H1 (cell line): ENCODE results near the gene RAB3C. TPM values are rescaled to one million over a fixed set of nuclear protein-coding genes. Genes with fewer than 3 reads are reported as not detected.

Source experiments
- CTCF ChIA-PET: fragments of 300-600 bp; sonication (Branson Sonifier 250); formaldehyde crosslinking; loops from one replicate; lab custom pipeline; 2021; ENCODE audit not compliant: partially characterized antibody; lab: Charles Lee
- POLR2A ChIA-PET: fragments of 300-600 bp; sonication (Branson Sonifier 250); formaldehyde crosslinking; loops from one replicate; lab custom pipeline; 2021; ENCODE audit warnings: inconsistent platforms; ENCODE audit not compliant: partially characterized antibody; lab: Charles Lee
- DNase-seq, 2 experiments: peaks; one replicate each; pipeline versions ENCODE4 v3.0.0 to v3.0.0-alpha.2; 2010 to 2022; ENCODE audit warnings: low spot score in 2 of 2, low read depth in 1 of 2, mixed read lengths in 1 of 2
- FAIRE-seq: peaks from 2 replicates; lab custom pipeline; 2011; peaks lifted over from hg19 to GRCh38; lab: Jason Lieb, UNC
- H2AFZ ChIP-seq: 2 replicates; pipeline ENCODE4 v1.8.1; 2012; ENCODE audit warnings: low read length, inconsistent platforms
- H2AK5ac ChIP-seq: 2 replicates; pipeline ENCODE4 v1.6.1; 2013; ENCODE audit warnings: low read depth, low read length
- H2BK120ac ChIP-seq: replicated peaks from 2 replicates; pipeline ENCODE3; 2013; ENCODE audit warnings: low read depth, low read length, inconsistent platforms
- H2BK12ac ChIP-seq: 2 replicates; pipeline ENCODE4 v1.6.1; 2013; ENCODE audit warnings: low read depth, low read length
- H2BK15ac ChIP-seq: 2 replicates; pipeline ENCODE4 v1.6.1; 2013; ENCODE audit warnings: low read length
- H2BK20ac ChIP-seq: 2 replicates; pipeline ENCODE4 v1.6.1; 2013; ENCODE audit warnings: low read length
- H2BK5ac ChIP-seq: 2 replicates; pipeline ENCODE4 v1.6.1; 2013; ENCODE audit warnings: low read depth, low read length
- H3K14ac ChIP-seq: 2 replicates; pipeline ENCODE4 v1.6.1; 2013; ENCODE audit warnings: inconsistent platforms; ENCODE audit not compliant: insufficient read length
- H3K18ac ChIP-seq: 2 replicates; pipeline ENCODE4 v1.6.1; 2013; ENCODE audit warnings: low read length; ENCODE audit errors: extremely low read depth
- H3K23ac ChIP-seq: 2 replicates; pipeline ENCODE4 v1.6.1; 2013; ENCODE audit warnings: inconsistent platforms; ENCODE audit not compliant: insufficient read length
- H3K23me2 ChIP-seq: 2 replicates; pipeline ENCODE4 v1.6.1; 2013; ENCODE audit warnings: low read depth, low read length
- H3K27ac ChIP-seq: 2 replicates; pipeline ENCODE4 v1.6.1; 2011; ENCODE audit warnings: low read depth, low read length, inconsistent platforms
- H3K27me3 ChIP-seq, 4 experiments: replicated peaks in 1 of 4; 1 replicate in 1 of 4; 2 replicates in 3 of 4; pipeline versions ENCODE4 v1.6.1 to v1.8.1; 2011 to 2013; ENCODE audit warnings: low read length in 3 of 4, mild to moderate bottlenecking in 3 of 4, inconsistent platforms in 2 of 4, mixed read lengths in 2 of 4, moderate library complexity in 1 of 4; ENCODE audit not compliant: control insufficient read depth in 3 of 4, insufficient read depth in 3 of 4; ENCODE audit errors: extremely low read depth in 1 of 4
- H3K36me3 ChIP-seq, 4 experiments: 2 replicates each; pipeline versions ENCODE4 v1.6.1 to v1.8.1; 2011 to 2013; ENCODE audit warnings: mild to moderate bottlenecking in 4 of 4, low read length in 3 of 4, moderate library complexity in 2 of 4, control low read depth in 1 of 4, inconsistent platforms in 1 of 4; ENCODE audit not compliant: insufficient read depth in 4 of 4, control insufficient read depth in 2 of 4
- H3K4ac ChIP-seq: replicated peaks from 2 replicates; pipeline ENCODE3; 2013; ENCODE audit warnings: low read length, low read depth, mixed read lengths, inconsistent platforms; ENCODE audit not compliant: insufficient read length
- H3K4me1 ChIP-seq, 4 experiments: replicated peaks in 1 of 4; 1 replicate in 1 of 4; 2 replicates in 3 of 4; pipeline versions ENCODE4 v1.6.1 to v1.8.1; 2011 to 2013; ENCODE audit warnings: low read length in 3 of 4, inconsistent platforms in 2 of 4, mixed read lengths in 1 of 4; ENCODE audit not compliant: insufficient read depth in 4 of 4, control insufficient read depth in 3 of 4
- H3K4me2 ChIP-seq, 2 experiments: 2 replicates each; pipeline versions ENCODE4 v1.6.1 to v1.8.1; 2011 to 2013; ENCODE audit warnings: low read depth in 2 of 2, low read length in 2 of 2, control low read depth in 1 of 2, inconsistent platforms in 1 of 2, mild to moderate bottlenecking in 1 of 2; ENCODE audit not compliant: insufficient read depth in 1 of 2
- H3K4me3 ChIP-seq, 4 experiments: fragments of 200-600, 300-600 bp in 1 of 4; sonication (generic), shearing (Covaris generic), sonication (Bioruptor Twin) in 1 of 4; 2 replicates each; pipeline versions ENCODE4 v1.5.1 to v1.8.1; 2011 to 2016; ENCODE audit warnings: low read length in 4 of 4, low read depth in 3 of 4, control low read depth in 2 of 4, inconsistent platforms in 2 of 4, mild to moderate bottlenecking in 2 of 4, mixed read lengths in 1 of 4, moderate library complexity in 1 of 4; ENCODE audit not compliant: insufficient read depth in 2 of 4; ENCODE audit errors: extremely low read depth in 1 of 4
- H3K56ac ChIP-seq: replicated peaks from 2 replicates; pipeline ENCODE3; 2013; ENCODE audit warnings: low read depth, mild to moderate bottlenecking, mixed read lengths, low read length, inconsistent platforms; ENCODE audit not compliant: insufficient read length
- H3K79me1 ChIP-seq: 2 replicates; pipeline ENCODE4 v1.6.1; 2013; ENCODE audit warnings: low read depth, low read length, control low read depth
- H3K79me2 ChIP-seq, 2 experiments: 2 replicates each; pipeline versions ENCODE4 v1.6.1 to v1.8.1; 2012 to 2013; ENCODE audit warnings: low read length in 2 of 2, mild to moderate bottlenecking in 2 of 2, inconsistent platforms in 1 of 2; ENCODE audit not compliant: insufficient read depth in 2 of 2, control insufficient read depth in 1 of 2
- H3K9ac ChIP-seq, 4 experiments: replicated peaks in 1 of 4; 1 replicate in 1 of 4; 2 replicates in 3 of 4; pipeline versions ENCODE4 v1.6.1 to v1.8.1; 2011 to 2013; ENCODE audit warnings: low read depth in 3 of 4, low read length in 3 of 4, control low read depth in 2 of 4, mild to moderate bottlenecking in 2 of 4, moderate library complexity in 2 of 4, inconsistent platforms in 1 of 4; ENCODE audit errors: extremely low read depth in 1 of 4
- H3K9me3 ChIP-seq, 2 experiments: 2 replicates each; pipeline versions ENCODE4 v1.6.1 to v1.8.1; 2012 to 2013; ENCODE audit warnings: mild to moderate bottlenecking in 2 of 2, moderate library complexity in 2 of 2, control low read depth in 1 of 2, inconsistent platforms in 1 of 2, low read depth in 1 of 2, low read length in 1 of 2, mixed read lengths in 1 of 2; ENCODE audit not compliant: insufficient read depth in 2 of 2
- H4K20me1 ChIP-seq, 2 experiments: replicated peaks in 1 of 2; 2 replicates each; pipeline versions ENCODE3 to v1.8.1; 2011 to 2013; ENCODE audit warnings: inconsistent platforms in 2 of 2, low read length in 2 of 2, mild to moderate bottlenecking in 1 of 2; ENCODE audit not compliant: insufficient read depth in 2 of 2, control insufficient read depth in 1 of 2
- H4K5ac ChIP-seq: 2 replicates; pipeline ENCODE4 v1.6.1; 2013; ENCODE audit warnings: low read length, low read depth, mixed read lengths, inconsistent platforms; ENCODE audit not compliant: insufficient read length
- H4K8ac ChIP-seq: 2 replicates; pipeline ENCODE4 v1.8.0; 2013; ENCODE audit warnings: mild to moderate bottlenecking, moderate library complexity, low read length, inconsistent platforms; ENCODE audit not compliant: insufficient read depth; ENCODE audit errors: extremely low read depth
- H4K91ac ChIP-seq: replicated peaks from 2 replicates; pipeline ENCODE3; 2013; ENCODE audit warnings: low read length, mixed read lengths, inconsistent platforms; ENCODE audit not compliant: insufficient read length
- CBX5 ChIP-seq: fragments of 300-800, 300-1000 bp; sonication (generic); IDR thresholded peaks from 2 replicates; pipeline ENCODE4 v1.7.1; 2016; ENCODE audit warnings: antibody characterized with exemption, low read length, low read depth
- CHD1 ChIP-seq: IDR thresholded peaks from 2 replicates; pipeline ENCODE4 v1.6.1; 2012; ENCODE audit warnings: low read depth, low read length, improper control_type of control experiment
- EZH2 ChIP-seq: fragments of 200-600 bp; sonication (generic); IDR thresholded peaks from 2 replicates; pipeline ENCODE4 v1.7.1; 2012; ENCODE audit warnings: low read depth, mild to moderate bottlenecking, moderate library complexity, low read length, inconsistent platforms; ENCODE audit not compliant: severe bottlenecking
- KDM4A ChIP-seq: IDR thresholded peaks from one replicate; pipeline ENCODE4 v1.7.1; 2012; ENCODE audit warnings: low read depth, mild to moderate bottlenecking, moderate library complexity, low read length, inconsistent platforms; ENCODE audit not compliant: severe bottlenecking
- PHF8 ChIP-seq: fragments of 200-600 bp; sonication (generic); conservative IDR thresholded peaks from 2 replicates; pipeline ENCODE4 v1.7.1; 2012; ENCODE audit warnings: low read depth, mild to moderate bottlenecking, inconsistent platforms, low read length, moderate library complexity
- RNF2 ChIP-seq: fragments of 200-900, 300-1000 bp; sonication (generic); IDR thresholded peaks from 2 replicates; pipeline ENCODE4 v1.7.1; 2016; ENCODE audit warnings: borderline replicate concordance, low read depth, mild to moderate bottlenecking, antibody characterized with exemption, low read length; ENCODE audit not compliant: poor library complexity, severe bottlenecking; ENCODE audit errors: missing control alignments
- SP1 ChIP-seq: IDR thresholded peaks from 2 replicates; pipeline ENCODE4 v1.6.1; 2011; ENCODE audit warnings: low read depth, low read length
- SP2 ChIP-seq: IDR thresholded peaks from 2 replicates; pipeline ENCODE4 v1.6.1; 2012; ENCODE audit warnings: mild to moderate bottlenecking, low read length, inconsistent platforms
- SP4 ChIP-seq: IDR thresholded peaks from 2 replicates; pipeline ENCODE4 v1.6.1; 2012; ENCODE audit warnings: low read length, inconsistent platforms
- TAF7 ChIP-seq: optimal IDR thresholded peaks from 2 replicates; pipeline ENCODE3; 2011; ENCODE audit warnings: low read depth, mild to moderate bottlenecking, inconsistent platforms, low read length, moderate library complexity, borderline replicate concordance
- TCF12 ChIP-seq: IDR thresholded peaks from 2 replicates; pipeline ENCODE4 v1.6.1; 2011; ENCODE audit warnings: low read depth, mild to moderate bottlenecking, low read length
- USF2 ChIP-seq: IDR thresholded peaks from 2 replicates; pipeline ENCODE4 v1.6.1; 2011; ENCODE audit warnings: low read length, improper control_type of control experiment
- ZNF274 ChIP-seq: IDR thresholded peaks from 2 replicates; pipeline ENCODE4 v1.7.0; 2012; ENCODE audit warnings: low read length, borderline replicate concordance; ENCODE audit errors: extremely low read depth
- WGBS, 2 experiments: shearing (Covaris generic) in 1 of 2; methylation state at CpG; one replicate each; pipeline versions ENCODE4 v1.1.6 to v1.1.7; 2013 to 2015; ENCODE audit warnings: low lambda C conversion rate in 2 of 2, mixed read lengths in 2 of 2, inconsistent platforms in 1 of 2, low coverage in 1 of 2, missing lambda C conversion rate in 1 of 2; ENCODE audit not compliant: insufficient replicate concordance in 2 of 2, insufficient coverage in 1 of 2, insufficient read length in 1 of 2; ENCODE audit errors: extremely low coverage in 1 of 2, missing lambda C conversion rate in 1 of 2; 5-methylcytosine and 5-hydroxymethylcytosine counted together
- polyA plus RNA-seq, 7 experiments: library from polyadenylated mRNA; depleted of rRNA in 3 of 7; stranded (reverse) in 5 of 7; unstranded in 2 of 7; fragments of >200 nt in 5 of 7; fragments of 200-250 nt in 2 of 7; gene quantifications; 1 replicate in 5 of 7; 2 replicates in 1 of 7; 4 replicates in 1 of 7; pipeline versions ENCODE4 v1.2.1 to v1.2.3, GENCODE V29; 2011 to 2013; ENCODE audit warnings: missing spikeins in 2 of 7, mixed read lengths in 2 of 7
- total RNA-seq: library from RNA; stranded (reverse); fragmentation: NEBNext Ultra II Directional; extraction: Animal tissue kit (Norgen Biotek cat#: 25700); gene quantifications from 2 replicates; pipeline ENCODE4 v1.2.1, GENCODE V29; 2021

The RAB3C gene
- total and polyA plus RNA-seq, 2 of the 8 experiments (the other 6 are each of a cell fraction or from before 2014, with no cell fraction given): 14.7 to 18.3 TPM

- POLR2A ChIA-PET: no interaction called here
- DNase-seq (no peak), FAIRE-seq (no peak)
- H3K18ac ChIP-seq: no peak overlapping the region
- H4K5ac ChIP-seq: no peak overlapping the region
- H3K4me2 ChIP-seq: no peak overlapping the region
- H3K23ac ChIP-seq: no peak overlapping the region
- H4K8ac ChIP-seq: no peak overlapping the region
- no peak overlapping the region for H3K14ac ChIP-seq
- no peaks in the 10 kb centered on the region for H3K36me3 ChIP-seq
- H2BK15ac ChIP-seq: no peak overlapping the region
- no peak overlapping the region for H2AK5ac ChIP-seq
- H3K27ac ChIP-seq: no peak overlapping the region
- H2BK5ac ChIP-seq: no peak overlapping the region
- no peak overlapping the region for H2AFZ ChIP-seq
- peaks cover 0 to 2% (median 0%) of the 10 kb centered on the region in 4 experiments; a peak in 1 of 7 replicates for H3K27me3 ChIP-seq
- no peak overlapping the region for H3K56ac ChIP-seq
- H3K4me1 ChIP-seq: no peaks in the 10 kb centered on the region
- no peak overlapping the region for H3K4ac ChIP-seq
- no peaks in the 10 kb centered on the region for H4K20me1 ChIP-seq
- no peak overlapping the region for H4K91ac ChIP-seq
- no peak overlapping the region for H2BK120ac ChIP-seq
- WGBS, 2 experiments: 80% methylated on average over 3 of the region's 3 CpGs; no CpG with 5 or more reads in 1 of the 2 experiments
- no peak overlapping the region for H3K4me3 ChIP-seq
- CTCF ChIA-PET: no interaction called here
- H3K79me1 ChIP-seq: no peaks in the 10 kb centered on the region
- H3K23me2 ChIP-seq: no peaks in the 10 kb centered on the region
- H2BK12ac ChIP-seq: no peak overlapping the region
- H3K79me2 ChIP-seq: no peaks in the 10 kb centered on the region
- peaks cover 7% of the 10 kb centered on the region in 2 experiments; a peak in 2 of 4 replicates for H3K9me3 ChIP-seq
- H2BK20ac ChIP-seq: no peak overlapping the region
- no peak overlapping the region for H3K9ac ChIP-seq
- TF ChIP-seq TCF12: no peak
- no peak for TF ChIP-seq CHD1
- TF ChIP-seq PHF8: no peak
- no peak for TF ChIP-seq EZH2
- no peak for TF ChIP-seq CBX5
- no peak for TF ChIP-seq USF2
- no peak for TF ChIP-seq RNF2
- TF ChIP-seq SP4: no peak
- TF ChIP-seq SP2: no peak
- no peak for TF ChIP-seq ZNF274
- TF ChIP-seq SP1: no peak
- TF ChIP-seq KDM4A: no peak
- TF ChIP-seq TAF7: no peak
Measured at GRCh38 chr5:58703925-58704555, 121.2 kb downstream of the RAB3C start.
